Mucosa of descending colon (tissue), 3 donors: ENCODE measurements around the gene CMC2. TPM values are rescaled to one million over a fixed set of nuclear protein-coding genes. Genes with fewer than 3 reads are reported as not detected.

Experiments
- ATAC-seq: fragments of 200-7000 bp; cut with Tn5 transposase; one replicate; pipeline ENCODE4 v1.9.1; 2020; ENCODE audit warnings: mild to moderate bottlenecking, moderate library complexity
- DNase-seq, 3 donors: peaks; one replicate each; pipeline ENCODE4 v3.0.0-alpha.2; 2020
- H3K36me3 ChIP-seq: fragments of 200-600 bp; one replicate; pipeline ENCODE4 v1.8.0; 2021; ENCODE audit warnings: low read depth, mild to moderate bottlenecking
- H3K4me1 ChIP-seq: fragments of 200-600 bp; one replicate; pipeline ENCODE4 v1.8.0; 2021; ENCODE audit warnings: low read depth, mild to moderate bottlenecking
- H3K4me3 ChIP-seq: fragments of 200-600 bp; one replicate; pipeline ENCODE4 v1.8.0; 2021; ENCODE audit warnings: mild to moderate bottlenecking
- H3K9me3 ChIP-seq: fragments of 200-600 bp; one replicate; pipeline ENCODE4 v1.8.0; 2021; ENCODE audit warnings: mild to moderate bottlenecking
- intact Hi-C, 2 donors: fragments of 100-400 bp; cut with DNase I in 1 of 2; cut with micrococcal nuclease in 1 of 2; formaldehyde crosslinking; loops; one replicate each; pipeline versions ENCODE4 v1.11.0 to v1.11.1; 2022; cut with DNase I, micrococcal nuclease
- total RNA-seq, 3 donors: library from RNA; stranded (reverse); fragmentation: NEBNext Ultra II Directional in 2 of 3; extraction: Animal tissue kit (Norgen Biotek cat#: 25700) in 2 of 3; gene quantifications; one replicate each; pipeline versions ENCODE4 v1.2.1 to v1.2.4, GENCODE V29; 2021 to 2023
- TF ChIP-seq, protein P1 (sequence below): fragments of 200-600 bp; IDR thresholded peaks from one replicate; pipeline ENCODE4 v1.8.0; 2022; ENCODE audit warnings: antibody characterized with exemption, mild to moderate bottlenecking
- donor health status: DM: no; HTN: no; CAD: no; lungs with moderate emphysema.
- donor health status: DM: no; HTN: no; CAD: no.
- donor health status: DM: no; HTN: yes; CAD: no.

Gene CMC2
- total RNA-seq, 3 donors from 2014 or later = 42.1 to 52.7 (median 51.9) TPM

DNA sequence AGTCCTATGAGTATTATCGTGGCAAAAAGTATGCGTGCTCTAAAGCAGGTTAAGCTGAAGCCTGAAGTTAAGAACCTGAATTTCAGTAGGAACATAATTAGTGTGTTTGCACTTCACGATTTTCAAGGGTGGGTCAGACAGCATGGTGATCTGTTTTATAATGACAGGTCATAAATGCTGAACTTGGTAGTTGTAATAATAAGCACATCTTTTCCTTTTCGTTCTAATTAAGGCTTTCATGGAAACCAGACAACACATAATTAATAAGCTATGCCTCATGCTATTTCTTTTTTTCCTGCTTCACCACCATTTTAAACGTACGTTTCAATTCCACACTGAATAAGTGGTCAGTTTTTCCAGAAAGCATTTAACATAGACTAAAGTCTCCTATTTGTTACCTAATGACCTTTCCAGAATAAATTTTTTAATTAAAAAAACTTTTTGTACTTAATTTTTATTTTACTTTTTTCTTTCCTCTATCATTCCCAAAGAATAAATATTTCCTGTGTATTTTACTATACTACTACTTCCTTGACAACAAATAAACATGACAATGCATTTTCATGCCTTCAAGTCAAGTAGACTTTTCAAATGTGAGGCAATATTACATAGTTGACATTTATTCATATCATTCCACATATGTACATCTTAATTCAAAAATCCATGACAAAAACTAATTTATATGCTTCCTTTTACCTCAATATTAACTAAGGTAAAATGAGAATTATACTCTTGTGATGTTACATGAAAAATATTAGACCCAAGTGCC, 22.4 kb downstream of the CMC2 start:
- ATAC-seq = no peak
- H3K4me1 ChIP-seq = peaks cover 4% of the 10 kb centered on the region
- TF ChIP-seq, protein P1, sequence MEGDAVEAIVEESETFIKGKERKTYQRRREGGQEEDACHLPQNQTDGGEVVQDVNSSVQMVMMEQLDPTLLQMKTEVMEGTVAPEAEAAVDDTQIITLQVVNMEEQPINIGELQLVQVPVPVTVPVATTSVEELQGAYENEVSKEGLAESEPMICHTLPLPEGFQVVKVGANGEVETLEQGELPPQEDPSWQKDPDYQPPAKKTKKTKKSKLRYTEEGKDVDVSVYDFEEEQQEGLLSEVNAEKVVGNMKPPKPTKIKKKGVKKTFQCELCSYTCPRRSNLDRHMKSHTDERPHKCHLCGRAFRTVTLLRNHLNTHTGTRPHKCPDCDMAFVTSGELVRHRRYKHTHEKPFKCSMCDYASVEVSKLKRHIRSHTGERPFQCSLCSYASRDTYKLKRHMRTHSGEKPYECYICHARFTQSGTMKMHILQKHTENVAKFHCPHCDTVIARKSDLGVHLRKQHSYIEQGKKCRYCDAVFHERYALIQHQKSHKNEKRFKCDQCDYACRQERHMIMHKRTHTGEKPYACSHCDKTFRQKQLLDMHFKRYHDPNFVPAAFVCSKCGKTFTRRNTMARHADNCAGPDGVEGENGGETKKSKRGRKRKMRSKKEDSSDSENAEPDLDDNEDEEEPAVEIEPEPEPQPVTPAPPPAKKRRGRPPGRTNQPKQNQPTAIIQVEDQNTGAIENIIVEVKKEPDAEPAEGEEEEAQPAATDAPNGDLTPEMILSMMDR = no peak
- H3K36me3 ChIP-seq = no peaks in the 10 kb centered on the region
- intact Hi-C loops = no loop called here
- no peaks in the 10 kb centered on the region for H3K9me3 ChIP-seq
- no peak for DNase-seq
- H3K4me3 ChIP-seq = no peak overlapping the region

DNA sequence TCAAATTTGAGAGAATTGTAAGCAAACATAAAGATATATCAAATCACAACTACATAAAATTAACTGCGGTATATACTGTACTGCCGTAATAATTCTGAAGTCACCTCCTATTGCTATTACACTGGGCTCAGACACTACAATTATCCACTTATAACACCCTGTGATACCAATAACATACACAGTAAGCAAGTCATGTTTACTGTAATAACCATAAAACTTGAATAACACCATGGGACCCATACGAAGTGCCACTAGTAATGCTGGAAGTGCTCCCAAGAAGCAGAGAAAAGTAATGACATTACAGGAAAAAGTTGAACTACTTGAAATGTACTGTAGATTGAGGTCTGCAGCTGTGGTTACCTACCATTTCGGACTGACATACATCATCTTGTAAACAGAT, 24.0 kb downstream of the CMC2 start:
- TF ChIP-seq, protein P1 = no peak

DNA sequence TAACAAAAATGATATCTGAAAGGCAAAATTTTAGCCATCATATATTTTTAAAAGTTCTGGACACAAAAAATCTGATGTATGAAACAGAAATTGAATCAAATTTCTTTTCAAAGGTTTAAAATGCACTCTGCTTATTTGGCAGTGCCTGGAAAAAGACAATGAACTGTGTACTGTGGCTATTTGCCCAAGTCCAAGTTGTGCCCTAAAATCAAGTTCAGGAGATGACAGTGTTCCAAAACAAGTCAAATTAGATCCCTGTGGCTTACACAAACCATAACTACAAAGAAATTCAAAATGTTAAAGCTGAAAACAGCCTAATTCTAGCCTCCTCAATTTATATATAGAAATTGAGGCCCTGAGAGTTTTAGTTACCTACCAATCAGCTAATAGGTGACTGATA, 25.6 kb downstream of the CMC2 start:
- intact Hi-C loops = no loop called here
- H3K4me3 ChIP-seq = no peak overlapping the region
- TF ChIP-seq, protein P1 = no peak

More for the DNA sequence above, 24.0 kb downstream of the CMC2 start:
- DNase-seq (no peak), ATAC-seq (peak; percentile 76)
- peaks cover 7% of the 10 kb centered on the region for H3K4me1 ChIP-seq
- no peak overlapping the region for H3K4me3 ChIP-seq
- H3K9me3 ChIP-seq = no peaks in the 10 kb centered on the region
- intact Hi-C loops = no loop called here
- no peaks in the 10 kb centered on the region for H3K36me3 ChIP-seq

DNA sequence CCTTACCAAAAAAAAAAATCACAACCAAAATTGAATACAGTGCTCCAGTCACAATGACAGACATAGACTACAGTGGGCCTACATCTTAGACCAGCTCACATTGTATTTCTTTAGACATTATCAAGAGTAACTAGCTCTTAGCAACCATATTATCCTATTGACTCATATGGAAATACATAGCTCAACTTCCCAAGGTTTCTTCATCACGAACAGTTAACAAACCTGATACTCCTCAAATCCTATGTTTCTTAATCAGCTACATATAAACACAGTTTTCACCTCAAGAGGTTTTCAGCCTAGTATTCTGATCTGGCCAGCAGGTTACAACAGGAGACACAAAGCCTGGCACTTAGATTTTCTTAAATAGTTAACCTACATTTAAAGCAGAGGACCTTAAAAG, 29.7 kb downstream of the CMC2 start:
- H3K4me1 ChIP-seq = peaks cover 3% of the 10 kb centered on the region
- no peak overlapping the region for H3K4me3 ChIP-seq
- no peaks in the 10 kb centered on the region for H3K36me3 ChIP-seq
- DNase-seq = no peak
- intact Hi-C loops = no loop called here
- TF ChIP-seq, protein P1 = no peak
- H3K9me3 ChIP-seq = no peaks in the 10 kb centered on the region
- ATAC-seq = no peak

More for the DNA sequence above, 25.6 kb downstream of the CMC2 start:
- Histone ChIP-seq H3K36me3 (no peaks in the 10 kb centered on the region), H3K4me1 (peaks cover 7% of the 10 kb centered on the region), H3K9me3 (no peaks in the 10 kb centered on the region)
- DNase-seq (no peak), ATAC-seq (no peak)

DNA sequence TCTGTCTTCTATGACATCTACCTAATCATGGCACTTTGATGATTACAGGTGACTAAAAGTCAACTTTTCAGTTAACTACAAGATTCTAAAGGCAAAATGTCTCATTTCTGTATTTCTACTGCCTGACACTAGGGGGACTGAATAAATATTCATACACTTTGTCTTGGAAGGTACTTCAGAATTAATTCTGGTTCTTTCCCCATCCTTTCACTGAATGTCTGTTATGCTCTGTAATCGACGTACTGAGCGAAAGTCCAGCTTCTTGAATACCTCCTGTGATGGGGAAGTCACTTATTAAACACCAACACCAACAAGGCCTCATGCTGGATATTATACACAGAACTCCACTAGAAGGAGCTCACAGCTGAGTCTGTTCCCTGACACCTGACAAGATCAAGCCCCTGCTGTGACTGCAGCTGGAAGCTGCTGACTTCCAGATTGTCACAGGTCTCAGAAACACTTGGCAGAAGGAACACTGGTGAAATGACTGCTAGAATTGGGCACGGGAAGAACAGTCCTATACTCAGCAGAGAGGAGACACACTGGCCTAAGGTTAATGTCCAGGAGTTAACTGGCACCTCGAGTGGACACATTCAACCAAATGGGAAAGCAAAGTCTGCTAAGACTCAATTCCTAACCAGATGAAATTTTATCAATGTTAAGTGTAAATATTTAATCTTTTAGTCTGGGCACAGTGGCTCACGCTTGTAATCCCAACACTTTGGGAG, 31.9 kb downstream of the CMC2 start:
- ATAC-seq = no peak

More for the DNA sequence above, 31.9 kb downstream of the CMC2 start:
- DNase-seq = no peak
- no peaks in the 10 kb centered on the region for H3K36me3 ChIP-seq
- no peaks in the 10 kb centered on the region for H3K9me3 ChIP-seq
- H3K4me1 ChIP-seq = peaks cover 3% of the 10 kb centered on the region
- H3K4me3 ChIP-seq = no peak overlapping the region
- TF ChIP-seq, protein P1 = no peak
- intact Hi-C loops = no loop called here
